Gastroesophageal sphincter (tissue), 4 donors: ENCODE data around the gene C1QTNF8. TPM values are rescaled to one million over a fixed set of nuclear protein-coding genes. Genes with fewer than 3 reads are reported as not detected.

Experiments
- ATAC-seq: fragments of 150-250 bp; one replicate; pipeline ENCODE4 v1.9.1; 2016; ENCODE audit warnings: mild to moderate bottlenecking, moderate library complexity
- H3K27ac ChIP-seq, 4 donors: fragments of 200-600 bp; sonication (generic) in 3 of 4; 1 replicate in 3 of 4; 2 replicates in 1 of 4; pipeline ENCODE4 v1.5.1; 2016 to 2019
- H3K27me3 ChIP-seq: fragments of 200-600 bp; sonication (generic); one replicate; pipeline ENCODE4 v1.5.1; 2019
- H3K36me3 ChIP-seq, 2 donors: fragments of 200-600 bp; sonication (generic); one replicate each; pipeline ENCODE4 v1.5.1; 2019; ENCODE audit warnings: control low read depth in 1 of 2
- H3K4me1 ChIP-seq, 3 donors: fragments of 200-600 bp; sonication (generic); 1 replicate in 2 of 3; 2 replicates in 1 of 3; pipeline ENCODE4 v1.5.1; 2016 to 2019; ENCODE audit warnings: control low read depth in 2 of 3
- H3K4me3 ChIP-seq, 2 donors: fragments of 200-600 bp; sonication (generic); one replicate each; pipeline ENCODE4 v1.5.1; 2019; ENCODE audit warnings: mild to moderate bottlenecking in 1 of 2, moderate library complexity in 1 of 2
- H3K9me3 ChIP-seq, 3 donors: fragments of 200-600 bp; sonication (generic); one replicate each; pipeline ENCODE4 v1.5.1; 2017 to 2019; ENCODE audit warnings: control low read depth in 2 of 3
- CTCF ChIP-seq, 4 experiments: fragments of 200-600 bp in 2 of 4; fragments of 450-650 bp in 2 of 4; sonication (generic) in 1 of 4; IDR thresholded peaks; one replicate each; pipeline ENCODE4 v1.5.1; 2017 to 2019; ENCODE audit warnings: antibody characterized with exemption in 4 of 4, mild to moderate bottlenecking in 2 of 4, moderate library complexity in 2 of 4
- EP300 ChIP-seq: sonication (generic); formaldehyde crosslinking; IDR thresholded peaks from one replicate; pipeline ENCODE4 v1.6.1; 2017; ENCODE audit warnings: antibody characterized with exemption, mild to moderate bottlenecking
- POLR2A ChIP-seq, 2 donors: fragments of 450-650 bp; IDR thresholded peaks; one replicate each; pipeline ENCODE4 v1.6.1; 2017; ENCODE audit warnings: antibody characterized with exemption in 2 of 2, mild to moderate bottlenecking in 2 of 2, moderate library complexity in 1 of 2
- POLR2AphosphoS5 ChIP-seq: sonication (generic); formaldehyde crosslinking; IDR thresholded peaks from one replicate; pipeline ENCODE4 v1.6.1; 2017; ENCODE audit warnings: antibody characterized with exemption
- WGBS, 2 donors: methylation state at CpG; one replicate each; pipeline ENCODE4 v1.1.5; 2018; ENCODE audit warnings: low coverage in 1 of 2; 5-methylcytosine and 5-hydroxymethylcytosine counted together
- total RNA-seq, 4 donors: library from RNA; depleted of rRNA; stranded (reverse); fragments of >200 nt; gene quantifications; one replicate each; pipeline ENCODE4 v1.1.0, GENCODE V29; 2016

Gene C1QTNF8
- total RNA-seq, 4 donors from 2014 or later = not detected

DNA sequence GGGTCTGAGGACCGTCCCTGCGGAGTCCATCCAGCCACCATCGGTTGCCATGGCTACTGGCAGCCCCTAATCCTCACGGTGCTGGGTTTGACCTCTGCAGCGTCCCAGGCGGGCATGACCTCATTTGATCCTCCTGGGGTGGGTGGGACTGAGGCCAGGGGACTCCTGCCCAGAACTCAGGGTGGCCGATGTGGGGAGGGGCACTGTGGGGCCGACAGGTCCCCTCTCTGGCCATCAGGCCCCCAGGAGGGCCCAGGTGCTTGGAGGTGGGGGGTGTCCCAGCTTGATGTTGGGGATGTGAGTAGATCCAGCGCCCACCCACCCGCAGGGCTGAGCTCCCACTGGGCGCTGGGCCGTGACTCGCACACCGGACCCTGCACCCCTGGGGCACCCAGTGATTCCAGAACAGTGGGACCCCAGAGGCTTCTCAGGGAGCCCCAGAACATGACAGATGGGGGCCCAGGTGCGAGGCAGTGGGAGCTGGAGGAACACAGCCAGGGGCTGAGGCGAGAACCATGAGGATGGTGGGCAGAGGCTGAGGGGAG lies 25.1 kb downstream of the C1QTNF8 start:
- Histone ChIP-seq H3K27ac (no peak overlapping the region), H3K9me3 (no peaks in the 10 kb centered on the region), H3K27me3 (peaks cover 100% of the 10 kb centered on the region), H3K36me3 (no peaks in the 10 kb centered on the region), H3K4me1 (no peaks in the 10 kb centered on the region), H3K4me3 (no peak overlapping the region)
- WGBS, 2 donors = 0% methylated on average over 1 of the region's 16 CpGs; no CpG with 5 or more reads in 1 of the 2 donors
- ATAC-seq = no peak
- TF ChIP-seq POLR2AphosphoS5 (no peak), CTCF (IDR thresholded peaks at IDR 0.05) (no peak), POLR2A (IDR thresholded peaks at IDR 0.05) (no peak), EP300 (no peak)

DNA sequence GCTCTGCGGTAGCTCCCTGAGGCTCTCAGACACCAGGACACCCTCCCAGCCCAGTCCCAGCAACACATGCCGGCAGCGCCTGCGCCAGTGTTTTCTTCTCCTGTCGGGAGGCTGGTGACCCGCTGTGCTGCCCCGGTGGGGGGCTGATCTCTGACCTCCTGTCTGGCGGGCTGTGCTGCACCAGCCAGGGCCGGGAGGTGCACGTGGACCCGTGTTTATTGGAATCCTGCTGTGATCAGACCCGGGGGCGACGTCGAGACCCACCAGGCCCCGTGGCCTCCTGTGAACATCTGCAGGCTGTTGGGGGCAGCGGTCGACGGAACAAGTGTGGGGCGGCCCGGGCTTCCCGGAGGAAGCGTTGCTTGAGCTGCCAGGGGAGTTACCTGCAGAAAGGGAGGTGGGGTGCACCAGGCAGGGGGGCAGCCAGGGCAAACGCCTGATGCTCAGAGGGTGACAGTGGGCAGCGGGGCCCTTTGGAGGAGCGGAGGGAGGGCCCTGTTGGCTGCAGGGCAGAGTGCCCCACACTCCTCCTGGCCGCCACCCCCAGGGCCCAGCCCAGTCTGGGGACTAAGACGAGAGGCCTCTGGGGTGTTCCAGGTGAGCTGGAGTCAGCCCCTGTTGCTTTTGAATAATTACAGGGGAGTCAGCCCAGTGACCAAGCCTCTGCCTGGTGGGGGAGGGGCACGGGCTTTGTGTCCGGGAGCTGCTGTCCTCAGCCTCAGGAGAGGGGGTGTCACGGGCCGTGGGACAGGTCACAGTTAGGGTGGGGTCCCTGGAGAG lies 25.8 kb downstream of the C1QTNF8 start:
- H3K27me3 ChIP-seq = peaks cover 100% of the 10 kb centered on the region
- TF ChIP-seq EP300 (no peak), CTCF (IDR thresholded peaks at IDR 0.05) (no peak), POLR2A (IDR thresholded peaks at IDR 0.05) (no peak)
- H3K4me3 ChIP-seq = no peak overlapping the region
- WGBS, 2 donors = no CpG with 5 or more reads among the region's 32 CpGs
- no peaks in the 10 kb centered on the region for H3K9me3 ChIP-seq
- no peaks in the 10 kb centered on the region for H3K36me3 ChIP-seq
- no peak for ATAC-seq
- H3K4me1 ChIP-seq = no peaks in the 10 kb centered on the region
- H3K27ac ChIP-seq = no peak overlapping the region

GRCh38 chr16:1069154-1069553 lies 26.9 kb downstream of the C1QTNF8 start:
- WGBS, 2 donors = 100% methylated on average over 2 of the region's 7 CpGs; no CpG with 5 or more reads in 1 of the 2 donors
- peaks cover 100% of the 10 kb centered on the region for H3K27me3 ChIP-seq

DNA sequence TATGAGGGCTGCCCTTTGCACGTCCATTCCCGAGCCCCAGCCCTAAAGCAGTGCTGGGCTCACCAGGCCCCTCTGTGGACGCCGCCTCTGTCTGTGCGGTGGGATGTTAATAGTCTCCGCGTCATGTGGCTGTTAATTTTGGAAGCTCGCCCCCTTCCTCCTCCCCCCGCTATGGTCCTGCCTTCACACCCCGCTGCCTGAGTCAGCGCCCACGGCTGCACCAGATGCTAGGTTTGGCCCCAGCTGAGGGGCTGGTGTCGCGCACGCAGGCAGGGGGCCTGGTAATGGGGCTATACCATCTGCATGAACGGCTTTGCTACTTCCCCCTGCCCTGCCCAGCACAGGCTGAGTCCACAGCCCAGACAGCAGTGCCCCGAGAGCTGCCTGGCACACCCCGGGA lies 27.6 kb downstream of the C1QTNF8 start:
- 75 to 80% methylated on average over 1 to 6 of the region's 18 CpGs for WGBS, 2 donors
- no peak for ATAC-seq

More at GRCh38 chr16:1069154-1069553, 26.9 kb downstream of the C1QTNF8 start:
- H3K4me3 ChIP-seq = no peak overlapping the region
- H3K4me1 ChIP-seq = no peaks in the 10 kb centered on the region
- H3K36me3 ChIP-seq = no peaks in the 10 kb centered on the region
- ATAC-seq = no peak
- no peak overlapping the region for H3K27ac ChIP-seq
- H3K9me3 ChIP-seq = no peaks in the 10 kb centered on the region
- no peak for TF ChIP-seq POLR2A (IDR thresholded peaks at IDR 0.05)
- no peak for TF ChIP-seq CTCF (IDR thresholded peaks at IDR 0.05)
- TF ChIP-seq POLR2AphosphoS5 = no peak
- TF ChIP-seq EP300 = no peak

More for the DNA sequence above, 27.6 kb downstream of the C1QTNF8 start:
- H3K4me1 ChIP-seq = no peaks in the 10 kb centered on the region
- H3K36me3 ChIP-seq = no peaks in the 10 kb centered on the region
- TF ChIP-seq CTCF (IDR thresholded peaks at IDR 0.05) (no peak), POLR2A (IDR thresholded peaks at IDR 0.05) (no peak), POLR2AphosphoS5 (no peak), EP300 (no peak)
- peaks cover 100% of the 10 kb centered on the region for H3K27me3 ChIP-seq
- H3K27ac ChIP-seq = no peak overlapping the region
- H3K4me3 ChIP-seq = no peak overlapping the region
- H3K9me3 ChIP-seq = no peaks in the 10 kb centered on the region
